ENCODE results near the gene BTBD10.

The BTBD10 gene

GRCh38 chr11:13375798-13376197 lies 87.2 kb downstream of the BTBD10 start:
- no peak for DNase-seq (ENCODE audit: low read depth in 2 of 2)

GRCh38 chr11:13373216-13373615 lies 89.8 kb downstream of the BTBD10 start:
- DNase-seq (ENCODE audit: low read depth in 2 of 2): no peak

GRCh38 chr11:13368041-13368446 lies 95.0 kb downstream of the BTBD10 start:
- no peak for DNase-seq (ENCODE audit: low read depth in 2 of 2)

- no peak for DNase-seq (ENCODE audit: low read depth in 2 of 2)
Observed at GRCh38 chr11:13367115-13367514, 95.9 kb downstream of the BTBD10 start.

- no peak for DNase-seq (ENCODE audit: low read depth in 2 of 2)
Observed at GRCh38 chr11:13366266-13367026, 96.6 kb downstream of the BTBD10 start.

GRCh38 chr11:13364388-13364787 lies 98.6 kb downstream of the BTBD10 start:
- DNase-seq (ENCODE audit: low read depth in 2 of 2): no peak

- DNase-seq (ENCODE audit: low read depth in 2 of 2): no peak
Observed at GRCh38 chr11:13362596-13363109, 100.4 kb downstream of the BTBD10 start.

- no peak for DNase-seq (ENCODE audit: low read depth in 2 of 2)
Observed at GRCh38 chr11:13358596-13359270, 104.3 kb downstream of the BTBD10 start.

GRCh38 chr11:13357232-13357631 lies 105.8 kb downstream of the BTBD10 start:
- DNase-seq (ENCODE audit: low read depth in 2 of 2): no peak

- DNase-seq (ENCODE audit: low read depth in 2 of 2): no peak
Observed at GRCh38 chr11:13355191-13355590, 107.8 kb downstream of the BTBD10 start.

- DNase-seq (ENCODE audit: low read depth in 2 of 2): no peak
Observed at GRCh38 chr11:13354335-13354734, 108.7 kb downstream of the BTBD10 start.

- DNase-seq (ENCODE audit: low read depth in 2 of 2): no peak
Observed at GRCh38 chr11:13352711-13353110, 110.3 kb downstream of the BTBD10 start.

- DNase-seq (ENCODE audit: low read depth in 2 of 2): no peak
Observed at GRCh38 chr11:13349581-13349980, 113.4 kb downstream of the BTBD10 start.

GRCh38 chr11:13349046-13349445 lies 114.0 kb downstream of the BTBD10 start:
- DNase-seq (ENCODE audit: low read depth in 2 of 2): no peak

GRCh38 chr11:13348305-13348704 lies 114.7 kb downstream of the BTBD10 start:
- DNase-seq (ENCODE audit: low read depth in 2 of 2): no peak

GRCh38 chr11:13347901-13348300 lies 115.1 kb downstream of the BTBD10 start:
- DNase-seq (ENCODE audit: low read depth in 2 of 2): no peak

GRCh38 chr11:13346470-13346869 lies 116.6 kb downstream of the BTBD10 start:
- DNase-seq (ENCODE audit: low read depth in 2 of 2): no peak

- no peak for DNase-seq (ENCODE audit: low read depth in 2 of 2)
Observed at GRCh38 chr11:13344818-13345217, 118.2 kb downstream of the BTBD10 start.

- DNase-seq (ENCODE audit: low read depth in 2 of 2): peak in 1 of 2 donors; percentile 30
Observed at GRCh38 chr11:13343931-13344717, 118.9 kb downstream of the BTBD10 start.

GRCh38 chr11:13343067-13343466 lies 120.0 kb downstream of the BTBD10 start:
- DNase-seq (ENCODE audit: low read depth in 2 of 2): no peak

GRCh38 chr11:13341026-13341425 lies 122.0 kb downstream of the BTBD10 start:
- no peak for DNase-seq (ENCODE audit: low read depth in 2 of 2)

Measured in stimulated activated CD8-positive, alpha-beta memory T cell treated with anti-CD3 and anti-CD28 coated beads, Interleukin-15, amount 100 ng/mL, for 48 hours (primary cell).